HG03045 (cell line): ENCODE results near the gene PARM1.

Experiments
- ATAC-seq: cut with Tn5 transposase; IDR thresholded peaks from one replicate; pipeline ENCODE4 v1.9.1; 2021; ENCODE audit warnings: mild to moderate bottlenecking, moderate library complexity; ENCODE audit not compliant: unreplicated experiment

Gene PARM1

DNA sequence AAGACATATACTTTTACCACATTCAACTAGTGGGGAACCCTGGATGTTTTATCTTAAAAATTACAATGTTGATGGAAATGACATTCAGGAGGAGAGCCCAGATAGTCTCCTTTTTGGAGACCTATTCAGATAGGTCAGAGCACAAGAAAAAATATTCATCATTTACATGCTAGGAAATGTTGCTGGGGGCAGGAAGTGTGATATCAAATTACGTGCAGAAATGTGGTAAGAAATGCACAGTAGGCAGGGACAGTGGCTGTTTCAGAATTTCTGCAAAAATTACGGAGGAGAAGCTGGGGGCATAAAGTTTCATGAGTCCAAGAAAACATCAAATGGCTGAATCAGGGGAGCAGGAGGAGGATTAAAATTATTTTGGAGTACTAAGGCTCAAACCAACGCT, 8.2 kb downstream of the PARM1 start:
- ATAC-seq = no peak

DNA sequence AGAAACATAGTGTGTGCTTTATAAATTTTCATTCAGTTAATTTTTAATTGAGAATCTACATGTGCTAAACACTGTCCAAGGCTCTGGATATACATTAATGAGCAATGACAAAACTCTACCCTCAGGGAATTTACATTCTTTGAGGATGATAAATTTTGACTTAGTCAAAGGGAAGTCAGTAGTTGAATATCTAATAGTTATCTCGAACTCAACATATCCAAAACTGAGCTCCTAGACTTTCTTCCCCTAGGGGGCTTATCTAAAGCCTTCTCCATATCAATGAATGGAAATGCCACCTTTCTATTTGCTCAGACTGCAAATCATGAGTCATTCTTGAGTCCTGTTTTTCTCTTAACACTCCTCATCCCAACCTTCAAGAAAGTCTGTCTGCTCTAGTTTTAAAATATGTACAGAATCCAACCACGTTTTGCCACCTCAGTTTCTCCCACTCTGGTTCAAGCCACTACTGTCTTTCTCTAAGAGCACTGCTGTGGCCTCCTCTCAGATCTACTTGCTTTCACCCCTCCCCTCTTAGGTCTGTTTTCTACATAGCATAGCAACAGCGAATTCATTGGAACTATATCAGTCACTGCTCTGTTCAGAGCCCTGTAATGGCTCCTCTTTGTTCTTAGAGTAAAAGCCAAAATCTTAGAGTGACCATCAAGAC, 9.5 kb downstream of the PARM1 start:
- no peak for ATAC-seq

DNA sequence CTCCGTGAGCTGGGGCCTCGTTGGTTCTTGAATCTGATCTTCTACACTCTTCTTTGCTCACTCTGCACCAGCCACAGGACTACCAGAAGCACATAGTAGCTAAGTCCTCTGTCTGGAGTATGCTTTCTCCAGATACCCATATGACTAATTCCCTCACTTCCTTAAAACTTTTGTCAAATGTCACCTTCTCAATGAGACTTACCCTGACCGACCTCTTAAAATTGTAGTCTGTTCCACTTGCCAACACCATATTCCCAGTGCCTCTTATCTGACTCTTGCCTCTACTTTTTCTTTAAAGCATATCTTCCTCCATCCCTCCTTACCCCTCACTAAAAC, 10.0 kb downstream of the PARM1 start:
- ATAC-seq = no peak

DNA sequence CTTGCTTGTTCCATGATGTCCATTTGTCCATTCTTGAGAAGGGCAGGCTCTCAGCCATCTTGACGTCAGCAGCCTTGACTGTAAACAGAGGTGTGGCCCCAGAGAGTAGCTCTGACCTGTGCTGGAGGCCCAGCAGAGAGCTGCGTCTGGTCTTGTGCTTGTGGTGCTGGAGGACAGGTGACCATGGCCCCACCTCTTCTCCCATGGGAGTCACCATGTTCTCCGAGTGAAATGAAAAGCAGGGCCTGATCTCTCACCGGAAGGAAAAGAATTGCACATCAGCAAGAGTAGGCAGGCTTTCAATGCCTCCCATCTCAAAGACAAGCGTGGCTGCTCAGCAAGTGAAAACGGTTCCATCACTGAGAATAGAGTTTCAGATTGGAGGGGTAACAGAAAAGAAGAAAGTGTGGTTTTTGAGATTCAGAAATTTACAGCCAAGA, 11.5 kb downstream of the PARM1 start:
- no peak for ATAC-seq

DNA sequence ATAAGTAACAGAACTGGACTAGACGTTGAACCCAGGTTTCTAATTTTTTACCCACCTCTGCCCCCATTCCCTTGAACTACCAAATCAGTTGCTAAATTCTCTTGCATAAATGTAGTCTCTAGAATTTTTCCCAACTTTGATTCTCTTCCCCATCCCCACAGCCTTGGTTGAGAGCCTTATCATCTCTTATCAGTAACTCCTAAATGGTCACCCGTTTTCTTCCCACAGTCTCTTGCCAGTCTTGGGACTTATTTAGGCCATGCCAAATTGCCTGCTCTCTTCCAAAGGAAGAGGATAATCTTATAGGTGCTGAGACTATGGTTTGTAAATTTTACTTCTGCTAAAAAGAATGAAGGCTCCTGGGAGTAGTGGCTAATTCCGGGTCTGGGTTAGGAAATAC, 13.3 kb downstream of the PARM1 start:
- no peak for ATAC-seq

DNA sequence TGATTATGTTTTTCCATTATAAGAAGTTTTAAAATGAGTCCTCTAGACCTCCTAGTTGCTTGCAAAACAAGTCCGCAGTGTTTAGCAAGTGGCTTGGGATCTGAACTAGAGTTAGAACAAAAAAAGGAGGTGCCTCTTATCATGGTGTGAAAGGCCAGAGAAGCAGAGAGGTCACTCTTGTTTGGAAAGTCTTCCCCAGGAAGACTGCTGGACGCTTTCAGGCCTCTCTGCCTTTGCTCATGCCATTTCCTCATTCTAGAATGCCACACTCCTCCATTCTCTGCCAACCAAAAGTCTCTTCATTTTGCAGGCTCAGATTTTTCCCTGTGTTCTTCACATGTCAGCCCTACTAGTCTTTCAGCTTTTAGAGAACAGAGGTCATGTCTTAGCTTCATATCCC, 14.9 kb downstream of the PARM1 start:
- ATAC-seq = no peak

DNA sequence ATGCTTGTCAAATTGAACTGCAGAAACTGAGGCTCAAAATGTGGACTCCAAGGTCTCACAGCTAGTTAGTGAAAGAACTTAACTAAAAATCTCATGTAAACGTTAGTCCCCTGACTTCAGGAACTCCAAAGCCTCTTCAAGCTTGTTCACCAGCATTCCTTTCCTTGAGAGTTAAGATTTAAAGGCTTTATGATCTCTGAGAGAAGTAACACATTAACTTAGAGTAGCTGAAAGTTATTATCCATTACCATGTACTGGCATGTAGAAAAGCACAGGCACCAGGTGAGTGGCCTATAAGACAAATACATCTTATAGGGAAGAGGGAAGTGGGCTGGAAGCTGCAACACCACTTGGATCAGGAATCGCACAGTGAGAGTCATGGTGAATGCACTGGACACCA, 15.3 kb downstream of the PARM1 start:
- ATAC-seq = no peak

DNA sequence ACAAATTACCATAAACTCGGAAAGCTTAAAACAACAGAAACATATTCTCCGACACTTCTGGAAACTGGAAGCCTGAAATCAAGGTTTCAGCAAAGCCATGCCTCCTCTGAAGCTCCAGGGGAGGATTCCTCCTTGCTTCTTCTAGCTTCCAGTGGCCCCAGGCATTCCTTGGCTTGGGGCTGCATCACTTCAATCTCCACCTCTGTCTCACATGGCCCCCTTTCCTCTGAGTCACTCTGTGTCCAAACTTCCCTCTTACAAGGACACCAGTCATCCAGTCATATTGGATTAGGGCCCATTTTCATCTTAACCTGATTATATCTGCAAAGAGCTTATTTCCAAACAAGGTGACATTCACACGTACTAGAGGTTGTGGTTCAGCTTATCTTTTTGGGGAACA, 17.3 kb downstream of the PARM1 start:
- no peak for ATAC-seq

DNA sequence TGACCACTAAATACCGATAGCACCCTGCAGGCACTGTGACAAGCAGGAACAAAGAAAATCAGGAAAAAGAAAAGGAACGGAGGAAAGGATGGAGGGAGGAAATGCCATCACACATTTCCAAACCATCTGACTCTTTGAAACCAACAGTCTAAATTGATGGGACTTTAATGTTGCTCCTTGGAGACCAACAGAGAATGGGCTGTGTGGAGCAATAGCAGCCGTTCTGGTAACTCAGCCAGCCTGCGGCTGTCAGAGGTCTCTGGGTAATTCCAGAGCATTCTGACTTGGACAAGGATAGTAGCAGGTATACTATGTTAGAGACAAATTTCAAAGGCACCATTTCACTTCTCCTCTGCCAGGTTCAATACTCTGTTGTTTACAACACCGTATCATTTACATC, 18.0 kb downstream of the PARM1 start:
- ATAC-seq = no peak

DNA sequence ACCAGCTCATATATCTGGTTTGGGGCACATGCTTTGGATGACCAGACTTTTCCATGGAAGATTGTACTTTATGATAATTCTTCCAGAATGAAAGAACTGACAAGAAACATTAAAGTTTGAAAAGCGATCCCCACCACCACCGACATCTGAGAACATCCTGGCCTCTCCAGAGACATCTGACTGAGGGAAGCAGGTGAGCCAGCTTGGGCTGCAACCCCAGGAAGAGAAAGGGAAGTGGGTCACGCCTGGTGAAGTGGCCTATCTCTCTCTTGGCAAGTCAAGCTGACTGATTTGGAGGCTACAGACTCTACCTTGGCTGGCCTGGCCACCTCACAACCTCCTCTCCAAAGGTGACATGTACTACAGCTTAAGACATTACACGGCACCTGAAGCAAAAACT, 20.7 kb downstream of the PARM1 start:
- ATAC-seq = no peak

DNA sequence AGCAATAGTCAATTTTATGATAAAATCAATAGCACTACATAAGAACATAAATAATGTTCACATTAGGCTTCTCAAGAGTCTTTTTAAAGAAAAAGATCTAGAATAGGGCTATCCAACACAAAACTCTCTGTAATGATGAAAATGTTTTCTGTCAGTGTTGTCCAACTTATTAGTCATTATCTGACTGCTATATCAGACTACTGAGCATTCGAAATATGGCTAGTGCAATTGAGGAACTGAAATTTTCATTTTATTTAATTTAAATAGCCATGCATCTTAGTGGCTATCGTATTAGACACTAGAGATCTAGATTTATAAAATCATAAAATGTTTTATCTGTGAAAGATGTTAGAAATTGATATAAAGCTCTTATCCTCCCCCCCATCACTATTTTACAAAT, 26.0 kb downstream of the PARM1 start:
- no peak for ATAC-seq

DNA sequence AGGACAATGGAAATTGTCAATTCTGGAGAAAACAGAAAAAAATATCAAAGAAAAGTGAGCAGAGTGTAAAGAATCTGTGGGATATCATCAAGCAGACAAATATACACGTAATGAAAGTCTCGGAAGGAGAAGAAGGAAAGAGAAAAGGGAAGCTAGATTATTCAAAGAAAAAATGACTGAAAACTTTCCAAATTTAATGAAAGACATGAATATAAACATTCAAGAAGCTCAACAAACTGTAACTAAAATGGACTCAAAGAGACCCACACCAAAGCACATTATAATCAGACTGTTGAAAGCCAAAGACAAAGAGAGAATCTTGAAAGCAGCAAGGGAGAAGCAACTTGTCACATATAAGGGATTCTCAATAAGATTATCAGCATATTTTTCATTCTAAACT, 28.3 kb downstream of the PARM1 start:
- no peak for ATAC-seq

DNA sequence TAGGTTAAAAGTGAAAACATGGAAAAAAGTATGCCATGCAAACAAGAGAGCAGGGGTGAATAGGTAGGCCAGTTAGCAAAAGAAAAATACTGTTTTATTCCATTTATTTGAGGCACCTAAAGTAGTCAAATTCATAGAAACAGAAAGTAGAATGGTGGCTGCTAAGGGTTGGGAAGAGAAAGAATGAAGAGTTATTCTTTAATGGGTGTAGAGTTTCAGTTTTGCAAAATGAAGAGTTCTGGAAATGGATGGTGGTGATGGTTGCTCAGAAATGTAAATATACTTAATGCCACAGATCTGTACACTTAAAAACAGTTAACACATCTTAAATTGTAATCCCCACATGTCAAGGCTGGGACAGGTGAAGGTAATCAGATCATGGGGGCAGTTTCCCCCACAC, 29.7 kb downstream of the PARM1 start:
- no peak for ATAC-seq

DNA sequence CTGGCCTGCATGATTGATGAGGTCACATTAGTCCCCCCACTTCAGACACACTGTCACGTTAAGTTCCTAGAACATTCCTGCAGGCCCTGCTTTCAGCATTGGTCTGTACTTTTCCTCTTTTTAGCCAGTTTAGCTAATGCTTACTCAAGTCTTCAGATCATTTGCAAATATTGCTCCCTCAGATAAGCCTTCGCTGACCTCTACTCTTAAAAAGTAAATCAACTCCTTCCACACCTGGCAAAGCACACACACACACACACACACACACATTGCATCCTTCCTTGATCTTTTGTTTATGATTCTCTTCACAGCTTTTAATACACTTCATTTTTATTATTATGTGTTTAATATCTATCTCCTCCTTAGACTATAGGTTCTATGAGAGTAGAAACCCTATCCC, 31.4 kb downstream of the PARM1 start:
- ATAC-seq = no peak

DNA sequence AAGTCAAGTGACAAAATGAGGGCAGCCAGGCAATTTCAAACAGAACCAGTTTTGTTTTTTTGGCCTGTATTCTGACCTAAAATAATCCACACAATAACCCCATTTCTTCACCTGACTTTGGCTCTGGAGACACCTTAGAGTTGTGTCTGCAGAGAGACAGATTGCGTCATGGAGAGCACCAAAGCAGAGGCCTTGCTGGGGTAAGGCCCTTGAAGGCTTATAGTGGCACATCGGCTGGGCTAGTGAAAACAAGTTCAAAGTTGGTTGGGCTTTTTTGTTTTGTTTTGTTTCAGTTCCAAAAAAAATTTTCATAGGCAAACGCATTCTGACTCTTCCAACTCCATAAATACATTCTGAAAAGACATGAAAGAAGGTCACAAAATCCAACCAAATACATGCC, 34.4 kb downstream of the PARM1 start:
- ATAC-seq = no peak

DNA sequence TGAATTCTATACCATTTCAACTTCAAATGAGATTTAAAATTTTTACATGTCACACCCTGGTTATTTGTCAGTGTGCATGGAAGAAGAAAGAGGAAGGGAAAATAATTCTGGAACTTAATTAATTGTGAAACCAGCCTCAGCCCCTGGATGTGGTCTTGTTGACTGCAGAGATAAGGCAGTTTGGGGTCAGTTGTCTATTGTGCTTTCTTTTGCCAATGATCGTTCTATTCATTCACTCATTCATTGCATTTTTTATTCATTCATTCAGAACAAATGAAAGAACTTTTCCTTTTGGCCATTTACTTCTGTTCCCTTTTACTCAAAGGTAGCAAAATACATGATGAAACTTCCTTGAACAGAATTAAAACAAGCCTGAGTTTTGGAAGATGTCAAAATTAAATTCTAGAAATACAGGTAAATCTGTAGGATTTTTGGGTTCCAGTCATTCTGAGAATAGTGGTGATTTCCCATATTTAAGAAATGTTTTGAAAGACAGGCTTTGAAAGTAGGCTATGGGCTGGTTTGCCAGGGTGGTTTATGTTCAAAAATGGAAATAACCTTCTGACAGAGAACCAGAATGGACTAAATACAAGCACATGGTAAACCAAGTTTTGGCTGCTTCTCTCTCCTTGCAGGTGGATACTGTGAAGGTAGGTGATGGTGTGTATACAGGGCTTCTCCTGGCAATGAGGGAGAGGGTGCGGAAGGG, 35.7 kb downstream of the PARM1 start:
- ATAC-seq = peak; percentile 79

DNA sequence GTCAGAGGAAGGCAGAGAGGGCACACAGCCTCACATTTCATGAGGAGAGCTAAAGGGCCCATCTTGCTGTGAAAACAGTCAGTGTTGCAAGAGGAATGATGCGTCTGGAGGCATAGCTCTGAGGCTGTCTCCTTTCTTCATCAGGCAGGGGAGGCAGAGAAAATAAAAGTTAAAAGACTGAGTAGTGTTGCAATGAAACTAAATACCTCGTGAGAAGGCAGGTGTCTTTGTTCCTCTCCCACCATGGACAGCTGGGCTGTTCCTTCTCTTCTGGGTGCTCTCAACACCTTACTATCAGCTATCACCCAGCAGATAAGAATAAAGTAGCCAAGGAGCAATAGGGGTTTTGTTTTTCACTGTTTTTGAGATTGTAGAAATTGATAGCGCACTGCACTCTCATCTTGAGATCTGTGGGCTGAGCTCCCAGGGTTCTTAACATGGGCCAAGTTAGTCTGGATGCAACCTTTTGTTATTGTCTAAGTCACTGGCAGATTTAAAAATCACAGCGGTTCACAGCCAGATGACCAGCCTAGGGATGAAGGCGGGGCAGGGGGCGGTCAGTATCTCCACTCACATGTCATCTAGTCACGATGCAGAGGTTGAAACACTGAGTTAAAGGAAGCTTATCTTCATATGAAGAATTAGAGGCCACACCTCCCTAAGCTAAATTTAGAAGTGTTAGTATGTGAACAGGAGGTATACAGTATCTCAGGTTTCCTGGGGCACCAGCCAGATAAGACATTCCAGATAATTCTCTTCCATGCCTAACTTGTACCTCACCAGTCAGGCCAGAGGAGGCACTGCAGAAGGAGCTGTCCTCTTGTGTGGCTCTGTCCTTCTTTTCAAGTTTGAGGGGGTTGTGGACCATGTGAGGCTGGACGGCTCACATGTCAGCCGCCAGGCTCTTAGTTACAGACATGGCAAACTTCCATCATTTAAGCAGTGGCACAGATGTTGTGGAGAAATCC, 36.9 kb downstream of the PARM1 start:
- ATAC-seq = no peak

DNA sequence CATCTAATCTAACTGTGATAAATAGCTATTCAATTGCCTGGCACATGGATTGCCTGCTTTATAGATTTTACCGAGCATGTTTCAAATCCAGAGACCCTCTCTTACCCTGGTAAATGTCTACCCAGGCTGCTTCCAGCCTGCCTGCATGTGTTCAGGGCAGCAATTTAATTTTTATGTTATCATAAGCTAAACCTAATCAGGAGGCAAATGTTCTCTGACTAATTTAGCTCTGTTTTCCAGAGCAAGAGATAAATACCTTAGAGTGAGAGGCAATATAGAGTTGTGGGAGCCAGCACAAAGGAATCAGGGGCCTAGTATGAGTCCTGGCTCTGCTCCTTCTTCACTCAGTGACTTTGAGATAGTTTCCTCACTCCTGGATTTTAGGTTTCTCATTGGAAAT, 37.7 kb downstream of the PARM1 start:
- ATAC-seq = no peak

DNA sequence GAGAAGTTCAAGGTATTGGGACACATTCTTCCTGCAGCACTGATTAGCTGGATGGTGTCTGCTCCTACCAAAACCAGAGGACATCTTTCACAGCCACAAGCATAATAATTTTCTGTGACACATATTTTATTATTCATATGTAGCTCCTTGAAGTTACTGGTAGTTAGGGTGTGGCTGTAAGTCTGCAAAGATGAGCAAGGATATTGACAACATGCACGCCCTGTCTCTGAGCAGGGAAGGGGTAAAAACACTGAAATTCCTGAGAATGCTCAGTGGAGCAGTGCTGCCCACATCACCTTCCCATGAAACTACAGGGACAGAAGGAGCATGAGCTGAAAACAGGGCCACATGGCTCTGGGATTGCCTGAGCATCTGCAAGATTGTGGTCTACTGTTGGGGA, 38.9 kb downstream of the PARM1 start:
- no peak for ATAC-seq

DNA sequence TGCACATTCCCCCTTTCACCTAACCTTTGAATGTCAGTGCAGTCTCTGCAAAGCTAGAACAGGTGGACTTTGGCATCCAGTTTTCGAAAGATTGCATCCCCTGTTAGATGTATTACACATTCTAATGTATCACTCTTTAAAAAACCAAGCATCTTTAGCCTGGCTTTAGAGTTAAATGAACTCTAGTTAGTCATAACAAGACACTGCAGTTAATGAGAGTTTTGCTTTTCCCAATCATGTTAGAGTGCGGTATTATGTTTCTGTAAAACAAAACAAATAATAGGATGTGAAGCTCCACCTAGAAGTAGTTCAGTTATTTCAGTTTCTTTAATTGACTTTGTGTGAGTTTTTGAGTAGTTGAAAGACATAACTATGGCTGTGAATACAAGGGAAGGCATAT, 42.2 kb downstream of the PARM1 start:
- no peak for ATAC-seq

DNA sequence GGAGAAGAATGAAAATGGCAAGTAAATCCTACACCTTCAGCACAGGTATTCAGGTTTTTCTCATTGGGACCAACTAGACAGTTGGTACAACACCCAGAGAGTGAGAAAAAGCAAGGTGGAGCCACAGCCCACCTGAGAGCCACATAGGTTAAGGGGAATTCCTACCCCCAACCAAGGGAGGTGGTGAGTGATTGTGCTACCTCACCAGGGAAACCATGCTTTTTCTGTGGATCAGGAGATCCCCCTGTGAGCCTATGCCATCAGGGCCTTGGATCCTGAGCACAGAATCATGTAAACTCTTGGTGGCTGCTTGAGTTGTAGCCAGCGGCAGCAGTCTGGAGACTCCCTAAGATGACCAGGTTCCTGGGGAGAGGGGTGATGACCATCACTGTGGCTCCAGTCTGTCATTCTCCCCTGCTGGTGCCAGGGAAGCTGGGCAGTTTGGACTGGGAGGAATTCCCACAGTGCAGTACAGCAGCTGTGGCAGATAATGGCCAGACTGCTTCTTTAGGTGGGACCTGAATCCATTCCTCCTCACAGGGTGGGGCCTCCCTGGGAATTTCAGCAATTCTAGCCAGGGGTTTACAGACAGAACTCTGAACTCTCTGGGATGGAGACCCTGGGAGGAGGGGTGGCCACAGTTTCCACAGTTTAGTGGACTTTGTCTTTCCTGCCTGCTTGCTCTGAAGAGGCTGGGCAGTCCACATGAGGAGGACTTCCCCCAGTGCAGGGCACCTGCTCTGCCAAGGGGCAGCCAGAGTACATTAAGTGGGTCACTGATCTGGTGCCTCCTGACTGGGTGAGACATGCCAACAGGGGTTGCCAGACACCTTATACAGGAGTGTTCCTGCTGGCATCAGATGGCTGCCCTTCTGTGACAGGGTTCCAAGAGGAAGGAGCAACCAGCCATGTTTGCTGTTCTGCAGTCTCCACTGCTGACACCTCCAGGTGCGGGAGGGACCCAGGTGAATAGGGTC, 43.2 kb downstream of the PARM1 start:
- ATAC-seq = no peak
